ENCODE measurements around the gene MAOA. TPM values are rescaled to one million over a fixed set of nuclear protein-coding genes. Genes with fewer than 3 reads are reported as not detected.

The MAOA gene
- total and polyA plus RNA-seq, 2 donors (not counting 3 experiments of a cell fraction or from before 2014, with no cell fraction given): 12.6 to 23.5 TPM

GRCh38 chrX:43664708-43665107 is 8.6 kb downstream of the MAOA start:
- Histone ChIP-seq H3K36me3 (ENCODE audit: control insufficient read depth in 2 of 2, extremely low read depth in 1 of 2, insufficient read depth in 2 of 2, low read length in 2 of 2) (no peaks in the 10 kb centered on the region), H3K9me1 (replicated peaks; ENCODE audit: control insufficient read depth, extremely low read depth, insufficient read depth, low read length) (no peaks in the 10 kb centered on the region), H4K20me1 (replicated peaks; ENCODE audit: control insufficient read depth, extremely low read depth, insufficient read depth, low read length) (no peaks in the 10 kb centered on the region), H3K79me2 (ENCODE audit: control insufficient read depth, insufficient read depth, low read length) (no peaks in the 10 kb centered on the region), H3K9me3 (replicated peaks; ENCODE audit: control insufficient read depth, insufficient read depth, low read length) (no peaks in the 10 kb centered on the region), H3K27ac (ENCODE audit: insufficient read depth, low read depth, low read length) (no peak overlapping the region), H3K4me3 (replicated peaks in 1 of 3; ENCODE audit: insufficient read depth in 1 of 3, low read depth in 1 of 3, low read length in 3 of 3) (no peak overlapping the region), H3K4me1 (ENCODE audit: control insufficient read depth, extremely low read depth, insufficient read depth, low read length) (no peaks in the 10 kb centered on the region), H3K4me2 (ENCODE audit: insufficient read depth, low read length) (no peak overlapping the region), H2AFZ (ENCODE audit: low read depth, low read length) (no peak overlapping the region), H3K9ac (replicated peaks; ENCODE audit: extremely low read depth, insufficient read depth, low read length) (no peak overlapping the region), H3K27me3 (ENCODE audit: control insufficient read depth in 2 of 2, insufficient read depth in 2 of 2, low read length in 2 of 2) (no peaks in the 10 kb centered on the region)
- intact Hi-C loops (cut with micrococcal nuclease): no loop called here
- TF ChIP-seq JUN (IDR thresholded peaks at IDR 0.05; ENCODE audit: borderline replicate concordance, insufficient read depth, insufficient read length, low read depth) (no peak), FOS (IDR thresholded peaks at IDR 0.05; ENCODE audit: borderline replicate concordance, insufficient read depth, low read length) (no peak), POLR2AphosphoS5 (IDR thresholded peaks at IDR 0.05; ENCODE audit: insufficient read depth, low read depth, low read length) (no peak), MAX (IDR thresholded peaks at IDR 0.05; ENCODE audit: insufficient read depth, insufficient read length) (no peak), POLR2A (IDR thresholded peaks at IDR 0.05; ENCODE audit: low read depth, low read length) (no peak), GATA2 (IDR thresholded peaks at IDR 0.05; ENCODE audit: insufficient read depth, insufficient read length, low read depth, low read length) (no peak), MYC (IDR thresholded peaks at IDR 0.05; ENCODE audit: low read depth, low read length) (no peak), EZH2 (IDR thresholded peaks at IDR 0.05; ENCODE audit: borderline replicate concordance, low read depth, low read length, severe bottlenecking) (no peak), CTCF (IDR thresholded peaks at IDR 0.05; ENCODE audit: extremely low read depth in 1 of 2, insufficient read depth in 1 of 2, low read depth in 1 of 2, low read length in 2 of 2) (no peak)
- DNase-seq (ENCODE audit: low read depth, low spot score): no peak
- CTCF ChIA-PET: no interaction called here
- POLR2A ChIA-PET: no interaction called here
- BruUV-seq (replicated peaks): no TSS peak
- no peak for FAIRE-seq
- dilution Hi-C loops (cut with MboI; ENCODE audit: extremely low pct_ligation_motif_present, low sequenced_read_pairs): no loop called here
